GM18873 (cell line): ENCODE measurements around the gene MED6.

Source experiments
- ATAC-seq: cut with Tn5 transposase; IDR thresholded peaks from one replicate; pipeline ENCODE4 v1.9.1; 2021; ENCODE audit warnings: mild to moderate bottlenecking, moderate library complexity, moderate number of reproducible peaks; ENCODE audit not compliant: unreplicated experiment, low FRiP score

MED6 gene

GRCh38 chr14:70601162-70601561 is 707 bp upstream of the MED6 start:
- no peak for ATAC-seq

GRCh38 chr14:70599345-70599744 is 1.1 kb downstream of the MED6 start:
- no peak for ATAC-seq

- no peak for ATAC-seq
Measured at GRCh38 chr14:70597731-70598130, 2.7 kb downstream of the MED6 start.

GRCh38 chr14:70595443-70596185 is 4.8 kb downstream of the MED6 start:
- ATAC-seq, result no peak

GRCh38 chr14:70594461-70594860 is 6.0 kb downstream of the MED6 start:
- no peak for ATAC-seq

GRCh38 chr14:70585231-70585630 is 15.2 kb downstream of the MED6 start:
- no peak for ATAC-seq

GRCh38 chr14:70576891-70577290 is 23.6 kb downstream of the MED6 start:
- ATAC-seq, result no peak

GRCh38 chr14:70573050-70573449 is 27.4 kb downstream of the MED6 start:
- ATAC-seq, result no peak

- no peak for ATAC-seq
Measured at GRCh38 chr14:70571139-70571538, 29.3 kb downstream of the MED6 start.

GRCh38 chr14:70567791-70568190 is 32.7 kb downstream of the MED6 start:
- no peak for ATAC-seq

- no peak for ATAC-seq
Measured at GRCh38 chr14:70563869-70564268, 36.6 kb downstream of the MED6 start.

GRCh38 chr14:70563417-70563816 is 37.0 kb downstream of the MED6 start:
- no peak for ATAC-seq

- no peak for ATAC-seq
Measured at GRCh38 chr14:70558356-70558755, 42.1 kb downstream of the MED6 start.

GRCh38 chr14:70555890-70556289 is 44.6 kb downstream of the MED6 start:
- ATAC-seq, result no peak

- ATAC-seq, result no peak
Measured at GRCh38 chr14:70538087-70538486, 62.4 kb downstream of the MED6 start.

GRCh38 chr14:70536830-70537229 is 63.6 kb downstream of the MED6 start:
- no peak for ATAC-seq

GRCh38 chr14:70534904-70535303 is 65.6 kb downstream of the MED6 start, which contains the start of gene ADAM20:
ADAM20 (minus strand) TSS chr14:70535004; CDS start chr14:70524757, 10,247 bp downstream.
- no peak for ATAC-seq
